HG03457 (cell line): Measurements from ENCODE around the gene ENHO.
"Not testable (repeated sequence)": the region's sequence is repeated elsewhere in the genome, so short reads cannot be mapped to it uniquely, and the experiment has no call there.

ENCODE experiments used
- ATAC-seq: cut with Tn5 transposase; IDR thresholded peaks from one replicate; pipeline ENCODE4 v1.9.1; 2021; ENCODE audit warnings: moderate number of reproducible peaks; ENCODE audit not compliant: unreplicated experiment

Gene ENHO

GRCh38 chr9:34482746-34483145, 40.0 kb downstream of the ENHO start:
- not testable (repeated sequence) for ATAC-seq

GRCh38 chr9:34481620-34482019, 41.2 kb downstream of the ENHO start:
- ATAC-seq = not testable (repeated sequence)

GRCh38 chr9:34479431-34479866, 43.3 kb downstream of the ENHO start:
- no peak for ATAC-seq

GRCh38 chr9:34477541-34477940, 45.2 kb downstream of the ENHO start:
- ATAC-seq = no peak

- ATAC-seq = no peak
Observed at GRCh38 chr9:34475097-34475496, 47.7 kb downstream of the ENHO start.
